Smooth muscle cell (in vitro differentiated cells): ENCODE measurements around the gene ARPP21. TPM values are rescaled to one million over a fixed set of nuclear protein-coding genes. Genes with fewer than 3 reads are reported as not detected.

Source experiments
- DNase-seq: peaks from one replicate; lab custom pipeline; 2025; ENCODE audit not compliant: unreplicated experiment; lab: John Stamatoyannopoulos, UW
- H2AFZ ChIP-seq: fragments of 200-600 bp; sonication (generic); 2 replicates; pipeline ENCODE4 v1.6.0; 2016; ENCODE audit warnings: antibody characterized with exemption, low read depth, mild to moderate bottlenecking
- H3F3A ChIP-seq: fragments of 200-600 bp; sonication (generic); 2 replicates; pipeline ENCODE4 v1.6.0; 2017; ENCODE audit warnings: antibody characterized with exemption, low read depth
- H3K27ac ChIP-seq: fragments of 200-600 bp; sonication (generic); 2 replicates; pipeline ENCODE4 v1.5.1; 2016; ENCODE audit warnings: low read depth, mild to moderate bottlenecking
- H3K27me3 ChIP-seq: fragments of 200-600 bp; sonication (generic); 2 replicates; pipeline ENCODE4 v1.6.1; 2016; ENCODE audit warnings: low read depth, mild to moderate bottlenecking
- H3K36me3 ChIP-seq: fragments of 200-600 bp; sonication (generic); 2 replicates; pipeline ENCODE4 v1.5.1; 2016; ENCODE audit warnings: low read depth
- H3K4me1 ChIP-seq: fragments of 200-600 bp; sonication (generic); 2 replicates; pipeline ENCODE4 v1.5.1; 2016; ENCODE audit warnings: low read depth
- H3K4me2 ChIP-seq: fragments of 200-600 bp; sonication (generic); 2 replicates; pipeline ENCODE4 v1.6.0; 2016; ENCODE audit warnings: mild to moderate bottlenecking
- H3K4me3 ChIP-seq: fragments of 200-600 bp; sonication (generic); 2 replicates; pipeline ENCODE4 v1.5.1; 2016; ENCODE audit warnings: mild to moderate bottlenecking
- H3K79me2 ChIP-seq: fragments of 200-600 bp; sonication (generic); 2 replicates; pipeline ENCODE4 v1.6.0; 2016; ENCODE audit warnings: low read depth, mild to moderate bottlenecking
- H3K9ac ChIP-seq: fragments of 200-600 bp; sonication (generic); 2 replicates; pipeline ENCODE4 v1.6.0; 2016; ENCODE audit warnings: low read depth
- H3K9me3 ChIP-seq: fragments of 200-600 bp; sonication (generic); replicated peaks from 2 replicates; pipeline ENCODE4 v1.5.1; 2016; ENCODE audit warnings: low read depth
- H4K20me1 ChIP-seq: fragments of 200-600 bp; sonication (generic); 2 replicates; pipeline ENCODE4 v1.6.0; 2016; ENCODE audit warnings: low read depth
- CTCF ChIP-seq: fragments of 200-600 bp; sonication (generic); IDR thresholded peaks from 2 replicates; pipeline ENCODE4 v1.5.1; 2017; ENCODE audit warnings: borderline replicate concordance, mild to moderate bottlenecking, antibody characterized with exemption; ENCODE audit not compliant: insufficient read depth, poor library complexity, severe bottlenecking
- whole genome bisulfite sequencing: methylation state at CpG from one replicate; pipeline ENCODE4 v1.1.7; 2016; ENCODE audit warnings: low lambda C conversion rate; 5-methylcytosine and 5-hydroxymethylcytosine counted together
- polyA plus RNA-seq: library from polyadenylated mRNA; unstranded; fragments of >200 nt; fragmentation: Nextera tagmentation; extraction: Ambion mirVana; gene quantifications from 2 replicates; pipeline ENCODE4 v1.2.1, GENCODE V29; 2016
- total RNA-seq: library from RNA; depleted of rRNA; stranded (reverse); fragments of >200 nt; gene quantifications from 2 replicates; pipeline ENCODE4 v1.2.3, GENCODE V29; 2014

ARPP21 gene
- total and polyA plus RNA-seq, 2 experiments from 2014 or later, result not detected

DNA sequence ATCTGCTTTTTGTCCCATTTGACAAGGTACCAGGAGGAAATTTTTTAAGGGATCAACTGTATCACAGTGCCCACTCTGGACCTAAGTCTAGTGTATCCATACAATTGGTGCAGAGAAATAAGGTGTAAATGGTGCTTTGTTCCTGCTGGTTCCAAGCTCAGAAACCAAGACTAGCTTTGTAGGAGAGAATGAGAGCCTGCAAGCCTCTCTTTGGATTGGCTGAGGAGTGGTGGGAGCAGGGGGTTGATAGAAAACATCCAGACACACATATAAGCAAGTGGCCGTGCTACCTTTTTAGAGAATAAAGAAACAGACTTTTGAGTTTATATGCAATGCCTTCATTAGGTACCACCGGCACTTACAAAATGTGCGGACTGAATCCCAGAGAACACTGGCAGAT is 45.8 kb downstream of the ARPP21 start:
- 95% methylated on average over 3 of the region's 3 CpGs for WGBS
- H4K20me1 ChIP-seq, result no peaks in the 10 kb centered on the region
- TF ChIP-seq CTCF, result no peak

GRCh38 chr3:35688826-35689225 is 49.5 kb downstream of the ARPP21 start:
- H3K9ac ChIP-seq, result no peak overlapping the region
- H3K4me1 ChIP-seq, result no peaks in the 10 kb centered on the region
- 74% methylated on average over 3 of the region's 3 CpGs for WGBS
- TF ChIP-seq CTCF, result no peak
- no peak for DNase-seq
- H3K79me2 ChIP-seq, result no peaks in the 10 kb centered on the region
- no peaks in the 10 kb centered on the region for H3K9me3 ChIP-seq
- no peak overlapping the region for H3K4me3 ChIP-seq
- no peaks in the 10 kb centered on the region for H3F3A ChIP-seq
- no peaks in the 10 kb centered on the region for H3K27me3 ChIP-seq
- H2AFZ ChIP-seq, result no peak overlapping the region
- H3K4me2 ChIP-seq, result no peak overlapping the region
- H4K20me1 ChIP-seq, result no peaks in the 10 kb centered on the region
- H3K27ac ChIP-seq, result no peak overlapping the region
- no peaks in the 10 kb centered on the region for H3K36me3 ChIP-seq

More for the DNA sequence above, 45.8 kb downstream of the ARPP21 start:
- Histone ChIP-seq H3K4me3 (no peak overlapping the region), H3K9me3 (no peaks in the 10 kb centered on the region), H3K27me3 (peaks cover 24% of the 10 kb centered on the region), H2AFZ (no peak overlapping the region), H3K36me3 (no peaks in the 10 kb centered on the region), H3F3A (no peaks in the 10 kb centered on the region), H3K79me2 (no peaks in the 10 kb centered on the region), H3K4me1 (no peaks in the 10 kb centered on the region), H3K27ac (no peak overlapping the region), H3K9ac (no peak overlapping the region), H3K4me2 (no peak overlapping the region)
- DNase-seq, result no peak

- Histone ChIP-seq H3K79me2 (no peaks in the 10 kb centered on the region), H2AFZ (no peak overlapping the region), H3K9me3 (no peaks in the 10 kb centered on the region), H3K4me2 (no peak overlapping the region), H3F3A (no peaks in the 10 kb centered on the region), H3K9ac (no peak overlapping the region), H4K20me1 (no peaks in the 10 kb centered on the region), H3K27ac (no peak overlapping the region), H3K4me3 (no peak overlapping the region), H3K36me3 (no peaks in the 10 kb centered on the region), H3K27me3 (no peaks in the 10 kb centered on the region), H3K4me1 (no peaks in the 10 kb centered on the region)
- 66% methylated on average over 4 of the region's 4 CpGs for WGBS
- no peak for DNase-seq
- TF ChIP-seq CTCF, result no peak
These were observed 50.9 kb downstream of the ARPP21 start for GRCh38 chr3:35690271-35690670.

DNA sequence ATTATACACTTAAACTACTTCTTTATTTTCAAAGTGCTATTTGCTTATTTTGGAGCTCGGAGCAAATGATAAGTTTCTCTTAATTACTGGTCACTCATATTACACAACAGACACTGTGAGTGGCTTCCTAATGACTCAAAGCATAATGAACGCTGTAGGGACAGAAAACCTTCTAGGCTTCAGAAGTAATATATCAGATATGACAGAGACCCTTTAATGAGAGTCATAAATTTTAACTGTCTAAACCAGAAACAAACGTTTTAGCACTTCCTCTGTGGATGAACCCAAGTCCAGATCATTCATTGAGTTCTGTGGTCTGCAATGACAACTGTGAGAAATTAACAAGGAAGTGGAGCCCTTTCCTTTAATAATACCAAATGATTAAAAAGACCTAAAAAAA is 66.6 kb downstream of the ARPP21 start:
- Histone ChIP-seq H3K4me1 (no peaks in the 10 kb centered on the region), H2AFZ (no peak overlapping the region), H3K27ac (no peak overlapping the region), H3K36me3 (no peaks in the 10 kb centered on the region), H4K20me1 (no peaks in the 10 kb centered on the region), H3F3A (no peaks in the 10 kb centered on the region), H3K27me3 (peaks cover 8% of the 10 kb centered on the region), H3K4me3 (no peak overlapping the region), H3K79me2 (no peaks in the 10 kb centered on the region), H3K9me3 (no peaks in the 10 kb centered on the region), H3K4me2 (no peak overlapping the region), H3K9ac (no peak overlapping the region)
- no peak for TF ChIP-seq CTCF
- no peak for DNase-seq
- WGBS, result 49% methylated on average over 3 of the region's 3 CpGs
